Measurements from ENCODE around the gene RPL23. TPM values are rescaled to one million over a fixed set of nuclear protein-coding genes. Genes with fewer than 3 reads are reported as not detected.

The RPL23 gene
- total RNA-seq, 1 experiment from 2014 or later = 764 TPM

- intact Hi-C loops (cut with micrococcal nuclease; ENCODE audit: unreplicated experiment) = no loop called here
- Histone ChIP-seq H3K36me3 (ENCODE audit: insufficient read depth, low read length, poor library complexity, severe bottlenecking) (peaks cover 52% of the 10 kb centered on the region), H3K9me3 (ENCODE audit: low read depth, low read length, poor library complexity, severe bottlenecking) (no peaks in the 10 kb centered on the region), H3K27ac (ENCODE audit: low read depth, low read length, poor library complexity, severe bottlenecking) (peak overlapping the region; percentile 89), H3K27me3 (replicated peaks; ENCODE audit: insufficient read depth, low read depth, low read length, poor library complexity) (no peaks in the 10 kb centered on the region), H3K4me1 (ENCODE audit: insufficient read depth, low read length, poor library complexity, severe bottlenecking) (no peaks in the 10 kb centered on the region), H3K4me3 (ENCODE audit: low read depth, low read length, poor library complexity, severe bottlenecking) (peak overlapping the region; percentile 64)
- TF ChIP-seq CTCF (conservative IDR thresholded peaks at IDR 0.05; ENCODE audit: low read depth, low read length) (no peak), EZH2 (IDR thresholded peaks at IDR 0.05; ENCODE audit: borderline replicate concordance, low read depth, low read length, poor library complexity, severe bottlenecking) (no peak)
- POLR2A ChIA-PET (ENCODE audit: low non-redundant PET) = interaction anchor here (1.3 kb wide), 1 partner anchor 16 kb away, joined by 3 read pairs; the partner anchor contains the start of gene LASP1
- BruUV-seq (replicated peaks) = no TSS peak
- CTCF ChIA-PET = no interaction called here
- DNase-seq (ENCODE audit: low spot score) = no peak
These were observed 690 bp downstream of the RPL23 start for GRCh38 chr17:38852771-38853291.

- Histone ChIP-seq H3K4me1 (ENCODE audit: insufficient read depth, low read length, poor library complexity, severe bottlenecking) (no peaks in the 10 kb centered on the region), H3K9me3 (ENCODE audit: low read depth, low read length, poor library complexity, severe bottlenecking) (no peaks in the 10 kb centered on the region), H3K27ac (ENCODE audit: low read depth, low read length, poor library complexity, severe bottlenecking) (no peak overlapping the region), H3K36me3 (ENCODE audit: insufficient read depth, low read length, poor library complexity, severe bottlenecking) (peaks cover 57% of the 10 kb centered on the region), H3K27me3 (replicated peaks; ENCODE audit: insufficient read depth, low read depth, low read length, poor library complexity) (no peaks in the 10 kb centered on the region), H3K4me3 (ENCODE audit: low read depth, low read length, poor library complexity, severe bottlenecking) (peak overlapping the region; percentile 64)
- no TSS peak for BruUV-seq (replicated peaks)
- TF ChIP-seq CTCF (conservative IDR thresholded peaks at IDR 0.05; ENCODE audit: low read depth, low read length) (no peak), EZH2 (IDR thresholded peaks at IDR 0.05; ENCODE audit: borderline replicate concordance, low read depth, low read length, poor library complexity, severe bottlenecking) (no peak)
- DNase-seq (ENCODE audit: low spot score) = no peak
- intact Hi-C loops (cut with micrococcal nuclease; ENCODE audit: unreplicated experiment) = no loop called here
- CTCF ChIA-PET = no interaction called here
- POLR2A ChIA-PET (ENCODE audit: low non-redundant PET) = no interaction called here
These were observed 2.1 kb downstream of the RPL23 start for GRCh38 chr17:38851434-38851833.

GRCh38 chr17:38850374-38850773 is 3.1 kb downstream of the RPL23 start:
- Histone ChIP-seq H3K4me3 (ENCODE audit: low read depth, low read length, poor library complexity, severe bottlenecking) (no peak overlapping the region), H3K27ac (ENCODE audit: low read depth, low read length, poor library complexity, severe bottlenecking) (no peak overlapping the region), H3K27me3 (replicated peaks; ENCODE audit: insufficient read depth, low read depth, low read length, poor library complexity) (no peaks in the 10 kb centered on the region), H3K9me3 (ENCODE audit: low read depth, low read length, poor library complexity, severe bottlenecking) (no peaks in the 10 kb centered on the region), H3K36me3 (ENCODE audit: insufficient read depth, low read length, poor library complexity, severe bottlenecking) (peaks cover 58% of the 10 kb centered on the region), H3K4me1 (ENCODE audit: insufficient read depth, low read length, poor library complexity, severe bottlenecking) (no peaks in the 10 kb centered on the region)
- BruUV-seq (replicated peaks) = no TSS peak
- POLR2A ChIA-PET (ENCODE audit: low non-redundant PET) = no interaction called here
- no peak for DNase-seq (ENCODE audit: low spot score)
- intact Hi-C loops (cut with micrococcal nuclease; ENCODE audit: unreplicated experiment) = no loop called here
- CTCF ChIA-PET = no interaction called here
- no peak for TF ChIP-seq CTCF (conservative IDR thresholded peaks at IDR 0.05; ENCODE audit: low read depth, low read length)
- no peak for TF ChIP-seq EZH2 (IDR thresholded peaks at IDR 0.05; ENCODE audit: borderline replicate concordance, low read depth, low read length, poor library complexity, severe bottlenecking)

Measured in A673 (cell line).